ENCODE results near the gene DPPA5.
"Not testable (repeated sequence)": the region's sequence is repeated elsewhere in the genome, so short reads cannot be mapped to it uniquely, and the experiment has no call there.

Gene DPPA5, protein sequence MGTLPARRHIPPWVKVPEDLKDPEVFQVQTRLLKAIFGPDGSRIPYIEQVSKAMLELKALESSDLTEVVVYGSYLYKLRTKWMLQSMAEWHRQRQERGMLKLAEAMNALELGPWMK

DNA sequence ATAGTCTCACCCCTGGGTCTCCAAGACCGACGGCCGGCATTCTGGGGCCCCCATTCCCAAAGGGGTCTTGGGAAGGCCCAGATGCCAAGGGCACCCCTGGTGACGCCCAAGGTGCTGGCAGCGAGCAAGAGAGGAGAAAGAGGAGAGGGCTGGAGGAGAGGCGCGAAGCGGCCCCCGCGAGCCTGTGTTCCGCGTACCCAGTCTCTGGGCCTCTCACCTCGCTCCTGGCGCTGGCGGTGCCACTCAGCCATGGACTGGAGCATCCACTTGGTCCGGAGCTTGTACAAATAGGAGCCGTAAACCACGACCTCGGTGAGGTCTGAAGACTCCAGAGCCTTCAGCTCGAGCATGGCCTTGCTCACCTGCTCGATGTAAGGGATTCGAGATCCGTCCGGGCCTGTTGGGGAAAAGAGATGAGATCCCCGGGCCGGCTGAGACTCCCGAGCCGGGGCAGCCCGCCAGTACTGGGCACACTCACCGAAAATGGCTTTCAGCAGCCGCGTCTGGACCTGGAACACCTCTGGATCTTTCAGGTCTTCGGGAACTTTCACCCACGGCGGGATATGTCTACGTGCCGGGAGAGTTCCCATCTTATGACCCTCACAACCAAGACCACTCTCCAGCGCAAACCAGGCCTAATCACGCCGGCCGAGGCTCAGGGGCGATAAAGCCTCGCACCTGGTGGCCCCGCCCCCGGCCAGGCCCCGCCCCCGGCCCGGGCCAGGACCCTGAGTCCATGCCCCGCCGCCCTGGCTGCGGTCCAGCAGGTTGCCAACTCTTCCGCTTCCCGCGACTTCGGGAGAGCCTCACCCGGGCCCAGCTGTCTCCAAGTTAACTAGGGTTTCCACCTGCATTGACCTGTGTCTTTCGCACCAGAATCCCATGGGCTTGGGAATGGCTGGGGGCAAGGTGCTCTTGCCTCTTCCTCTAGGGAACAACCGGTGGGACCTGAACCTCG lies at the start of gene DPPA5:
DPPA5 (minus strand) TSS at position 641 of the 958 bp plus-strand sequence; CDS start at position 590, 51 bp downstream.
- ChIA-PET CTCF (interaction anchor here (0.9 to 1.3 kb wide), 2 partner anchors 36 to 68 kb away, joined by 3 read pairs; no protein-coding TSS in a partner anchor), POLR2A (no interaction called here)
- DNase-seq (ENCODE audit: low read depth, low spot score) = no peak
- TF ChIP-seq, protein P1, sequence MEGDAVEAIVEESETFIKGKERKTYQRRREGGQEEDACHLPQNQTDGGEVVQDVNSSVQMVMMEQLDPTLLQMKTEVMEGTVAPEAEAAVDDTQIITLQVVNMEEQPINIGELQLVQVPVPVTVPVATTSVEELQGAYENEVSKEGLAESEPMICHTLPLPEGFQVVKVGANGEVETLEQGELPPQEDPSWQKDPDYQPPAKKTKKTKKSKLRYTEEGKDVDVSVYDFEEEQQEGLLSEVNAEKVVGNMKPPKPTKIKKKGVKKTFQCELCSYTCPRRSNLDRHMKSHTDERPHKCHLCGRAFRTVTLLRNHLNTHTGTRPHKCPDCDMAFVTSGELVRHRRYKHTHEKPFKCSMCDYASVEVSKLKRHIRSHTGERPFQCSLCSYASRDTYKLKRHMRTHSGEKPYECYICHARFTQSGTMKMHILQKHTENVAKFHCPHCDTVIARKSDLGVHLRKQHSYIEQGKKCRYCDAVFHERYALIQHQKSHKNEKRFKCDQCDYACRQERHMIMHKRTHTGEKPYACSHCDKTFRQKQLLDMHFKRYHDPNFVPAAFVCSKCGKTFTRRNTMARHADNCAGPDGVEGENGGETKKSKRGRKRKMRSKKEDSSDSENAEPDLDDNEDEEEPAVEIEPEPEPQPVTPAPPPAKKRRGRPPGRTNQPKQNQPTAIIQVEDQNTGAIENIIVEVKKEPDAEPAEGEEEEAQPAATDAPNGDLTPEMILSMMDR (IDR thresholded peaks at IDR 0.05; ENCODE audit: insufficient read depth, low read length, missing control alignments) = no peak
- no peak within 1 kb of the TSS for H3K4me3 ChIP-seq (ENCODE audit: low read depth, low read length)

DNA sequence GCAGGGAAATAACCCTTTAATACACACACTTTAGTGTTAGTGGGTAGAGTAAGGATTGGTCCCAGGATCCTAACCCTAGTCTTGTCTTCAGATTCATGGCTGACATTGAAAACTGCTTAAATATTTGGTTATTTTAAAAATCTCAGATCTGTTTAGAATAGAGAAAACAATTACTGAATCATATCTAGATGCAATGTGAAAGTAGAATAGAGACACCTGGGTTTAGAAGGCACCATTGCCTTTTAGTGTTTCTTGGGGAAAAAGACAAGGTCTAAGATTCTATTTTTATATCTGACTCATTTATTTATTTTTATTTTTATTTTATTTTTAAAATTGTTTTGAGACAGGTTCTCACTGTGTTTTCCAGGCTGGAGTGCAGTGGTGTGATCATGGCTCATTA lies 46.6 kb upstream of the DPPA5 start:
- ChIA-PET CTCF (interaction anchor here (0.9 kb wide), 1 partner anchor 12 kb away, joined by 4 read pairs; no protein-coding TSS in a partner anchor), POLR2A (no interaction called here)
- no peak for DNase-seq (ENCODE audit: low read depth, low spot score)
- H3K4me3 ChIP-seq (ENCODE audit: low read depth, low read length) = no peak overlapping the region
- TF ChIP-seq, protein P1 (IDR thresholded peaks at IDR 0.05; ENCODE audit: insufficient read depth, low read length, missing control alignments) = no peak

DNA sequence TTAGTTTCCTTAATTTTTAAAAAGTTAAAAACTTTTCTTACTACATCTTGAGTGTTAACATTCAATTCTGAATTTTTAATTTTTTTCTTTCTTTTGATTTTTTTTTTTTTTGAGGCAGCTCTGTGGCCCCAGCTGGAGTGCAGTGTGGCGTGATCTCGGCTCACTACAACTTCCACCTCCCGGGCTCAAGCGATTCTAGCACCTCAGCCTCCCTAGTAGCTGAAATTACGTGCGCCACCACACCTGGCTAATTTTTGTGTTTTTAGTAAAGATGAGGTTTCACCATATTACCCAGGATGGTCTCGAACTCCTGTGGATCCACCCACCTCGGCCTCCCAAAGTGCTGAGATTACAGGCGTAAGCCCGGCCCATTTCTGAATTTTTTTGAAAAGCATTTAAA lies 41.8 kb upstream of the DPPA5 start:
- DNase-seq (ENCODE audit: low read depth, low spot score) = no peak
- ChIA-PET CTCF (no interaction called here), POLR2A (no interaction called here)
- TF ChIP-seq, protein P1 (IDR thresholded peaks at IDR 0.05; ENCODE audit: insufficient read depth, low read length, missing control alignments) = no peak
- H3K4me3 ChIP-seq (ENCODE audit: low read depth, low read length) = no peak overlapping the region

DNA sequence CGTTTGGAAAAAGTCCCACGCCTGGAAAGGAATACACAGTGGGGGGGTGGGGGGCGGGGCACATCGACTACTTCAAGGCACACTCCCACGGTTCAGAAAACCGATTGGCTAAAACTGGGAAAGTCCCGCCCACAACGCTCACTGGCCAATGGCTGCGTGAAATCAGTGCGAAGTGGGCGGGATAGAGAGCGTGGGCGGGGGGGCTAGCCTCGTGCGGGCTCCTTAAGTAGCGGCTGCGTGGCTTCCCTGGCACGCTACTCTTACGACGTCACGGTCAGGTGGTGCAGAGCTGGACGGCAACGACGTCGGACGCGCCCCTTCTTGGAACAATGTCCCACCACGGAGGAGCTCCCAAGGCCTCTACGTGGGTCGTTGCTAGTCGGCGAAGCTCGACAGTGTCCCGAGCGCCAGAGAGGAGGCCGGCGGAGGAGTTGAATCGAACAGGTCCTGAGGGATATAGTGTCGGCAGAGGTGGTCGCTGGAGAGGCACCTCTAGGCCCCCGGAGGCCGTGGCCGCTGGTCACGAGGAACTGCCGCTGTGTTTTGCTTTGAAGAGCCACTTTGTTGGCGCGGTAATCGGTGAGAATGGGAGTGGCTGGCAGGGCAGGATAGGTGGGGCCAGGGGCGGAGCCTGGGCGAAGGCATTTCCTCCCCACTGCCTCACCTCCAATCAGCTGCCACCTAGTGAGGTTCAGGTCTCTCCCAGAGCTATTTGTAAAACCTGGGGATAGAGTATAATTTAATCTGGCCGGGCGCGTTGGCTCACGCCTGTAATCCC lies 40.7 kb upstream of the DPPA5 start, which contains the start of gene DDX43:
DDX43 (plus strand) TSS at position 252 of the 778 bp plus-strand sequence; CDS start at position 330, 78 bp downstream.
- DNase-seq (ENCODE audit: low read depth, low spot score) = no peak
- TF ChIP-seq, protein P1 (IDR thresholded peaks at IDR 0.05; ENCODE audit: insufficient read depth, low read length, missing control alignments) = no peak
- ChIA-PET CTCF (no interaction called here), POLR2A (no interaction called here)
- no peak within 1 kb of the TSS for H3K4me3 ChIP-seq (ENCODE audit: low read depth, low read length)

DNA sequence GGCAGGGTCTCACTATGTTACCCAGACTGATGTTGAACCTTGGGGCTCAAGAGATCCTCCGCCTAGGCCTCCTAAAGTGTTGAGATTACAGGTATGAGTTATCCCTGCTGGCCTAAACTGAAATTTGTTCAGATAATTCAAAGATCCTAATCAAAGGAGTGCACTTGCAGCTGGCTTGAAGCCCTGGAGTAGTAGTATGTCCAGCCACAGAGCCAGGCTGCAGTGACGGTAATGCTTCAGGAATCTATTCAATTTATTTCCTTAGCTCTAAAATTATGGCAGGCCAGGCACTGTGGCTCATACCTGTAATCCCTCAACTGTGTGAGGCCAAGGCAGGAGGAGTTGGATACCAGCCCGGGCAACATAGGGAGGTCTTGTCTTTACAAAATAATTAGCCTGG lies 39.2 kb upstream of the DPPA5 start:
- no peak overlapping the region for H3K4me3 ChIP-seq (ENCODE audit: low read depth, low read length)
- TF ChIP-seq, protein P1 (IDR thresholded peaks at IDR 0.05; ENCODE audit: insufficient read depth, low read length, missing control alignments) = no peak
- POLR2A ChIA-PET = no interaction called here
- DNase-seq (ENCODE audit: low read depth, low spot score) = no peak
- CTCF ChIA-PET = no interaction called here

DNA sequence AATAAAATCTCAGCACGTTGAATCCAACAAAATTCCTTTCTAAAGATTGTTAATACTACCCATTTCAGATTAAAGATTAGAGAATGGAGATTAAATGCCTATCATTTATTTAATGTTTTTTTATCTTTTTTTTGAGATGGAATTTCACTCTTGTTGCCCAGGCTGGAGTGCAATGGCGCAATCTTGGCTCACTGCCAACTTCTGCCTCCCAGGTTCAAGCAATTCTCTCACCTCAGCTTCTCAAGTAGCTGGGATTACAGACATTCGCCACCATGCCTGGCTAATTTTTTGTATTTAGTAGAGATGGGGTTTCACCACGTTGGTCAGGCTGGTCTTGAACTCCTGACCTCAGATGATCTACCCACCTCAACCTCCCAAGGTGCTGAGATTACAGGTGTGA lies 38.1 kb upstream of the DPPA5 start:
- H3K4me3 ChIP-seq (ENCODE audit: low read depth, low read length); DNase-seq (ENCODE audit: low read depth, low spot score); POLR2A ChIA-PET; CTCF ChIA-PET: not testable (repeated sequence)
